ENCODE results near the gene SAP30BP.

The SAP30BP gene

GRCh38 chr17:75647061-75647460 is 20.1 kb upstream of the SAP30BP start:
- Histone ChIP-seq H3K4me2 (no peak overlapping the region), H3K79me2 (ENCODE audit: insufficient read depth, low read depth) (no peaks in the 10 kb centered on the region), H3K9ac (no peak overlapping the region), H3K27me3 (ENCODE audit: insufficient read depth, low read depth) (no peaks in the 10 kb centered on the region), H3K4me3 (IDR thresholded peaks at IDR 0.05; ENCODE audit: insufficient read depth, low read depth, low read length) (no peak overlapping the region), H3K4me1 (ENCODE audit: low read depth, poor library complexity, severe bottlenecking) (no peaks in the 10 kb centered on the region), H3K27ac (no peak overlapping the region), H2AFZ (ENCODE audit: low read depth) (no peak overlapping the region), H3K36me3 (ENCODE audit: insufficient read depth) (no peaks in the 10 kb centered on the region), H4K20me1 (ENCODE audit: insufficient read depth) (no peaks in the 10 kb centered on the region)
- no peak for TF ChIP-seq CTCF (conservative IDR thresholded peaks at IDR 0.05; ENCODE audit: low read depth, low read length)

- TF ChIP-seq CTCF (conservative IDR thresholded peaks at IDR 0.05; ENCODE audit: low read depth, low read length) = no peak
- H3K27ac ChIP-seq = no peak overlapping the region
- no peaks in the 10 kb centered on the region for H3K4me1 ChIP-seq (ENCODE audit: low read depth, poor library complexity, severe bottlenecking)
- no peaks in the 10 kb centered on the region for H3K27me3 ChIP-seq (ENCODE audit: insufficient read depth, low read depth)
- H3K36me3 ChIP-seq (ENCODE audit: insufficient read depth) = no peaks in the 10 kb centered on the region
- no peak overlapping the region for H3K4me3 ChIP-seq (IDR thresholded peaks at IDR 0.05; ENCODE audit: insufficient read depth, low read depth, low read length)
- no peak overlapping the region for H2AFZ ChIP-seq (ENCODE audit: low read depth)
- no peak overlapping the region for H3K9ac ChIP-seq
- no peaks in the 10 kb centered on the region for H3K79me2 ChIP-seq (ENCODE audit: insufficient read depth, low read depth)
- H4K20me1 ChIP-seq (ENCODE audit: insufficient read depth) = no peaks in the 10 kb centered on the region
- no peak overlapping the region for H3K4me2 ChIP-seq
These were observed 19.2 kb upstream of the SAP30BP start for GRCh38 chr17:75647921-75648320.

GRCh38 chr17:75649687-75650086 is 17.5 kb upstream of the SAP30BP start:
- Histone ChIP-seq H3K79me2 (ENCODE audit: insufficient read depth, low read depth) (no peaks in the 10 kb centered on the region), H3K4me2 (no peak overlapping the region), H3K4me3 (IDR thresholded peaks at IDR 0.05; ENCODE audit: insufficient read depth, low read depth, low read length) (no peak overlapping the region), H2AFZ (ENCODE audit: low read depth) (no peak overlapping the region), H3K27ac (no peak overlapping the region), H3K36me3 (ENCODE audit: insufficient read depth) (no peaks in the 10 kb centered on the region), H4K20me1 (ENCODE audit: insufficient read depth) (no peaks in the 10 kb centered on the region), H3K4me1 (ENCODE audit: low read depth, poor library complexity, severe bottlenecking) (no peaks in the 10 kb centered on the region), H3K27me3 (ENCODE audit: insufficient read depth, low read depth) (no peaks in the 10 kb centered on the region), H3K9ac (no peak overlapping the region)
- TF ChIP-seq CTCF (conservative IDR thresholded peaks at IDR 0.05; ENCODE audit: low read depth, low read length) = no peak

- Histone ChIP-seq H3K27ac (no peak overlapping the region), H3K79me2 (ENCODE audit: insufficient read depth, low read depth) (no peaks in the 10 kb centered on the region), H3K4me3 (IDR thresholded peaks at IDR 0.05; ENCODE audit: insufficient read depth, low read depth, low read length) (no peak overlapping the region), H4K20me1 (ENCODE audit: insufficient read depth) (no peaks in the 10 kb centered on the region), H3K4me2 (no peak overlapping the region), H3K27me3 (ENCODE audit: insufficient read depth, low read depth) (no peaks in the 10 kb centered on the region), H3K36me3 (ENCODE audit: insufficient read depth) (no peaks in the 10 kb centered on the region), H3K4me1 (ENCODE audit: low read depth, poor library complexity, severe bottlenecking) (no peaks in the 10 kb centered on the region), H2AFZ (ENCODE audit: low read depth) (no peak overlapping the region), H3K9ac (no peak overlapping the region)
- no peak for TF ChIP-seq CTCF (conservative IDR thresholded peaks at IDR 0.05; ENCODE audit: low read depth, low read length)
These were observed 16.3 kb upstream of the SAP30BP start for GRCh38 chr17:75650874-75651273.

GRCh38 chr17:75652341-75652740 is 14.8 kb upstream of the SAP30BP start:
- H3K4me2 ChIP-seq = no peak overlapping the region
- H3K27me3 ChIP-seq (ENCODE audit: insufficient read depth, low read depth) = no peaks in the 10 kb centered on the region
- H3K79me2 ChIP-seq (ENCODE audit: insufficient read depth, low read depth) = no peaks in the 10 kb centered on the region
- no peak overlapping the region for H3K4me3 ChIP-seq (IDR thresholded peaks at IDR 0.05; ENCODE audit: insufficient read depth, low read depth, low read length)
- H4K20me1 ChIP-seq (ENCODE audit: insufficient read depth) = no peaks in the 10 kb centered on the region
- no peak overlapping the region for H2AFZ ChIP-seq (ENCODE audit: low read depth)
- H3K36me3 ChIP-seq (ENCODE audit: insufficient read depth) = no peaks in the 10 kb centered on the region
- no peak overlapping the region for H3K27ac ChIP-seq
- H3K4me1 ChIP-seq (ENCODE audit: low read depth, poor library complexity, severe bottlenecking) = no peaks in the 10 kb centered on the region
- H3K9ac ChIP-seq = no peak overlapping the region
- no peak for TF ChIP-seq CTCF (conservative IDR thresholded peaks at IDR 0.05; ENCODE audit: low read depth, low read length)

All from KMS-11 (cell line).